Kidney (tissue), 14 donors: ENCODE data around the gene CLMN. TPM values are rescaled to one million over a fixed set of nuclear protein-coding genes. Genes with fewer than 3 reads are reported as not detected.

ENCODE experiments used
- DNase-seq, 5 donors: peaks; one replicate each; pipeline ENCODE4 v3.0.0-alpha.2; 2013 to 2020
- FAIRE-seq: peaks from 2 replicates; lab custom pipeline; 2012; peaks lifted over from hg19 to GRCh38; lab: Jason Lieb, UNC
- H3K27ac ChIP-seq, 2 donors: one replicate each; pipeline ENCODE4 v1.7.0; 2013; ENCODE audit warnings: low read depth in 2 of 2, low read length in 2 of 2, inconsistent platforms in 1 of 2
- H3K27me3 ChIP-seq: one replicate; pipeline ENCODE4 v1.7.1; 2013; ENCODE audit warnings: low read length, inconsistent platforms; ENCODE audit not compliant: control insufficient read depth, insufficient read depth
- H3K36me3 ChIP-seq, 3 donors: one replicate each; pipeline versions ENCODE4 v1.7.0 to v1.7.1; 2013; ENCODE audit warnings: low read length in 3 of 3, control low read depth in 1 of 3, inconsistent platforms in 1 of 3; ENCODE audit not compliant: insufficient read depth in 3 of 3, control insufficient read depth in 2 of 3
- H3K4me1 ChIP-seq, 3 donors: one replicate each; pipeline versions ENCODE4 v1.7.0 to v1.7.1; 2013; ENCODE audit warnings: low read length in 3 of 3, inconsistent platforms in 1 of 3, low read depth in 1 of 3; ENCODE audit not compliant: control insufficient read depth in 2 of 3, insufficient read depth in 2 of 3
- H3K4me3 ChIP-seq, 3 donors: one replicate each; pipeline versions ENCODE4 v1.7.0 to v1.8.1; 2013; ENCODE audit warnings: low read length in 3 of 3, control low read depth in 1 of 3, inconsistent platforms in 1 of 3
- H3K9ac ChIP-seq, 3 donors: one replicate each; pipeline versions ENCODE4 v1.7.0 to v1.7.1; 2013; ENCODE audit warnings: low read length in 3 of 3, control low read depth in 1 of 3, inconsistent platforms in 1 of 3
- H3K9me3 ChIP-seq, 3 donors: one replicate each; pipeline versions ENCODE4 v1.7.0 to v1.7.1; 2013; ENCODE audit warnings: low read length in 3 of 3, control low read depth in 1 of 3, inconsistent platforms in 1 of 3; ENCODE audit not compliant: control insufficient read depth in 2 of 3, insufficient read depth in 1 of 3
- intact Hi-C: fragments of 100-400 bp; cut with DNase I; formaldehyde crosslinking; loops from one replicate; pipeline ENCODE4 v1.11.1; 2022
- polyA plus RNA-seq: library from polyadenylated mRNA; stranded (reverse); fragments of 350-450 nt; fragmentation: Illumina TruSeq; extraction: RNeasy Lipid Tissue Mini Kit (QIAGEN cat#74804); gene quantifications from one replicate; pipeline ENCODE4 v1.2.3, GENCODE V29; 2014; ENCODE audit warnings: low read depth, low replicate concordance; ENCODE audit not compliant: insufficient read depth
- total RNA-seq: library from RNA; stranded (reverse); fragmentation: NEBNext Ultra II Directional; extraction: Animal tissue kit (Norgen Biotek cat#: 25700); gene quantifications from one replicate; pipeline ENCODE4 v1.2.1, GENCODE V29; 2021
- TF ChIP-seq, protein P1 (sequence below): IDR thresholded peaks from 3 replicates; pipeline ENCODE4 v1.5.1; 2012; ENCODE audit warnings: mild to moderate bottlenecking, moderate library complexity, borderline replicate concordance; ENCODE audit not compliant: insufficient read depth; ENCODE audit errors: extremely low read depth
- donor health status: control.
- donor health status: control.
- donor health status: control.
- donor health status: control.
- donor health status: control.
- donor health status: DM: yes; HTN: yes; CAD: no.
- donor health status: Normal renal cell carcinoma (clear cell type).

CLMN gene
- total and polyA plus RNA-seq, 2 donors from 2014 or later, result 33.1 to 151 TPM

GRCh38 chr14:95274874-95275273, 44.8 kb downstream of the CLMN start:
- FAIRE-seq, result no peak
- no peaks in the 10 kb centered on the region for H3K27me3 ChIP-seq
- H3K4me3 ChIP-seq, result no peak overlapping the region
- no peak overlapping the region for H3K27ac ChIP-seq
- no peaks in the 10 kb centered on the region for H3K9me3 ChIP-seq
- no peaks in the 10 kb centered on the region for H3K36me3 ChIP-seq
- intact Hi-C loops, result no loop called here
- peaks cover 0 to under 1% (median under 1%) of the 10 kb centered on the region in 3 donors for H3K4me1 ChIP-seq
- TF ChIP-seq, protein P1, sequence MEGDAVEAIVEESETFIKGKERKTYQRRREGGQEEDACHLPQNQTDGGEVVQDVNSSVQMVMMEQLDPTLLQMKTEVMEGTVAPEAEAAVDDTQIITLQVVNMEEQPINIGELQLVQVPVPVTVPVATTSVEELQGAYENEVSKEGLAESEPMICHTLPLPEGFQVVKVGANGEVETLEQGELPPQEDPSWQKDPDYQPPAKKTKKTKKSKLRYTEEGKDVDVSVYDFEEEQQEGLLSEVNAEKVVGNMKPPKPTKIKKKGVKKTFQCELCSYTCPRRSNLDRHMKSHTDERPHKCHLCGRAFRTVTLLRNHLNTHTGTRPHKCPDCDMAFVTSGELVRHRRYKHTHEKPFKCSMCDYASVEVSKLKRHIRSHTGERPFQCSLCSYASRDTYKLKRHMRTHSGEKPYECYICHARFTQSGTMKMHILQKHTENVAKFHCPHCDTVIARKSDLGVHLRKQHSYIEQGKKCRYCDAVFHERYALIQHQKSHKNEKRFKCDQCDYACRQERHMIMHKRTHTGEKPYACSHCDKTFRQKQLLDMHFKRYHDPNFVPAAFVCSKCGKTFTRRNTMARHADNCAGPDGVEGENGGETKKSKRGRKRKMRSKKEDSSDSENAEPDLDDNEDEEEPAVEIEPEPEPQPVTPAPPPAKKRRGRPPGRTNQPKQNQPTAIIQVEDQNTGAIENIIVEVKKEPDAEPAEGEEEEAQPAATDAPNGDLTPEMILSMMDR, result no peak
- no peak overlapping the region for H3K9ac ChIP-seq
- no peak for DNase-seq

DNA sequence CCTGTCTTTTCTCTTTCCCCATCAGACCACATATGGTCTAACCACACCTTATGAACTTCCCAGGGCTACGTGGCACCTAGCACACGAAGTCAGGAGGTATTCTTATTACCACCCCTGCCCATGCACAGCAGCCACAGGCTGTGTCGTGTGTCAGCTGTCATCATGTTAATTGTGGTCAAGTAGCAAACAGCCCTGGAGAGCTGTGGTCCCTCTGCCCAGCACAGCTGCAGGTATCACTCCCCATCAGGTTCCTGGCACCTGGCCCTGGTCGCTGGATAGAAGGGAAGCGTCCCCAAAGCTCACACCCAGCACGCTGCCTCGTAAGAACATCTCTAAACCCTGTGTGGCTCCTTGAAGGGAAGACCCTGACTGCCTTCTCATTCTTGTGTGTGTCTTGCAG, 45.4 kb downstream of the CLMN start:
- FAIRE-seq (no peak), DNase-seq (peak in 1 of 5 donors; percentile 25)
- H3K27me3 ChIP-seq, result no peaks in the 10 kb centered on the region
- H3K9me3 ChIP-seq, result no peaks in the 10 kb centered on the region
- H3K36me3 ChIP-seq, result no peaks in the 10 kb centered on the region
- no peak overlapping the region for H3K9ac ChIP-seq
- intact Hi-C loops, result no loop called here
- no peak overlapping the region for H3K27ac ChIP-seq
- TF ChIP-seq, protein P1, result no peak
- H3K4me3 ChIP-seq, result no peak overlapping the region
- peaks cover 0 to 4% (median 0%) of the 10 kb centered on the region in 3 donors for H3K4me1 ChIP-seq

DNA sequence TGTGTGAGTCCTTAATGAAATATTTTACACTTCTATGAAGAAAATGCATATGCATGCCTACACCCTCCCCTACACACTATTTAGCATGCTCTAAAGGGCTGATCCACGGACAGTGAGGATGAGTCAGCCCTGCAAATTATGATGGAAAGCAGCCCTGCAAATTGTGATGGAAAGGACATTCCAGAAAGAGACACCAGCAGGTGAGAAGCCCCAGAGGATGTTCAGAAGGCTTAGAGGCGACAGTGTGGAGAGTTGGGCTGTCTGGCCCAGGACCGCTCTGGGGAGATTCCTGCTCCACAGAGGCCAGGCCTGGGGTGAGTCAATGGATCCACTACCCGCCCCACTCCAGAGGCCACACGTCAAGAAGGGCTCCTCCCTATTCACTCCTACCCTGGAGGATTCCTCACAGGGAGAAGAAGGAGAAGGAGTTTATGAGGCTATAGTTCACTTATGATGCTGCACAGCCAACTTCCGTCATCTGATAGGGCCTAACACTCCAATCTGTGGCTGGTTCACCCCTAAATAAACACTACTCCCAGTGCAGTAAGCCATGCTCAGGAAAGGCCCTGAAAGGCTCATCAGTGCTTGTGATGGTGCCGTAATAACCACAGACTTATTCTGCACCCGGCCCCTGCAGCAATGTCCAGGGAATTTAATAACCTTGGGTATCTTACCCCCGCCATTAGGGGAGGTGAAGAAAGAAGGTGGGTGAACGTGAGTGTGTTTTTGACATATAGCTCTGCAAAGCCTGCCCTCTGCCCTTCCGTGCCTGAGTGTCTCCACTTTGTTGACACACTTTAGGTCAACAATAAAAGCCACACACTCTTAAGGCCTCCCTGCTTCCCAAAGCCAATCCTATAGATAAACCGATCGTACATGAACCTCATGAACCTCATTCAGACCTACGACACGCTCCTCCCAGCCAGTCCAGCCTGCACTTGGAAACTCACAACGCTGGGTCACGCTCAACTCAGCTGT, 46.4 kb downstream of the CLMN start:
- Histone ChIP-seq H3K36me3 (no peaks in the 10 kb centered on the region), H3K9me3 (no peaks in the 10 kb centered on the region), H3K27ac (no peak overlapping the region), H3K4me3 (no peak overlapping the region), H3K4me1 (peaks cover 0 to 4% (median 0%) of the 10 kb centered on the region in 3 donors), H3K9ac (no peak overlapping the region), H3K27me3 (no peaks in the 10 kb centered on the region)
- FAIRE-seq (no peak), DNase-seq (no peak)
- TF ChIP-seq, protein P1, result no peak
- intact Hi-C loops, result no loop called here
